ENCODE measurements around the gene SEC22C. TPM values are rescaled to one million over a fixed set of nuclear protein-coding genes. Genes with fewer than 3 reads are reported as not detected.

SEC22C gene
- total and polyA plus RNA-seq, 2 of the 13 experiments (the other 11 are each of a cell fraction or from before 2014, with no cell fraction given): 20.0 to 40.0 TPM

DNA sequence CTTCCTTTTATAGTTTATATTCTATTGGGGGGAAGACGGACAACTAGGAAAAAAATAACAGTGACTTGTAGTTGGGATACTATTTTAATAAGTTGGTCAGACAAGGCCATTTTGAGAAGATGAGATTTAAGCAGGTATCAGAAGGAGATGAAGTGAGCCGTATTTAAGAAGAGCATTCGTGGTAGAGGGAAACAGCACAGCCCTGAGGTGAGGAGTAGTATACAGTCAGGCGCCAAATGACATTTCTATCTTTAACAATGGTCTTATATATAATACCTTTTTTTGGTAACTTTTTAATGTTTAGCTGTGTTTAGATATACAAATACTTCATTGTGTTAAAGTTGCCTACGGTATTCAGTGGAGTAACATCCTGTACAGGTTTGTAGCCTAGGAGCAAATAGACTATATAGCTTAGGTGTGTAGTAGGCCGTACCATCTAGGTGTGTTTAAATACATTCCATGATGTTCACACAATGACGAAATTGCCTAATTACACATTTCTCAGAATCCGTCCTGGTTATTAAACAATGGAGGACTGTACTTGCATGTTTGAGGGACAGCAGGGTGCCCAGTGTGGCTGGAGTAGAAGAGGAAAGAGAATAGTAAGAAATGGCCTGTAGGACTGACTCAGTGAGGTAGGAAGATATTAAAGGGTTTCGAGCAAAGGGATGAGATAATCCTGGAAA is 20.3 kb upstream of the SEC22C start:
- no TSS peak for BruUV-seq (replicated peaks)
- Histone ChIP-seq H3K9me3 (ENCODE audit: low read length) (no peaks in the 10 kb centered on the region), H3K27me3 (ENCODE audit: control insufficient read depth in 1 of 2, insufficient read depth in 2 of 2, low read length in 2 of 2) (no peaks in the 10 kb centered on the region; a peak in 1 of 5 replicates), H2AFZ (ENCODE audit: low read length) (no peak overlapping the region), H3K4me2 (ENCODE audit: low read depth, low read length) (peak overlapping the region; percentile 81), H4K20me1 (ENCODE audit: insufficient read depth, low read length) (peaks cover 40% of the 10 kb centered on the region), H3K9ac (ENCODE audit: insufficient read depth, low read depth, low read length) (peak overlapping the region; percentile 92), H3K4me3 (replicated peaks in 1 of 3; ENCODE audit: insufficient read depth in 1 of 3, low read depth in 2 of 3, low read length in 3 of 3) (peak overlapping the region; percentile 74 to 85 (median 79)), H3K79me2 (ENCODE audit: insufficient read depth, low read length) (peaks cover 61% of the 10 kb centered on the region), H3K27ac (ENCODE audit: extremely low read length, insufficient read depth, low read length) (peak overlapping the region; percentile 98), H3K4me1 (ENCODE audit: insufficient read depth, low read length) (peaks cover 43% of the 10 kb centered on the region), H3K36me3 (replicated peaks in 1 of 2; ENCODE audit: control insufficient read depth in 1 of 2, insufficient read depth in 2 of 2, low read length in 2 of 2) (peaks cover 0 to 3% of the 10 kb centered on the region in 2 experiments; a peak in 2 of 5 replicates)
- ChIA-PET POLR2A (interaction anchor here (2.0 to 3.6 kb wide), 3 partner anchors 11 to 154 kb away, joined by 8 to 76 read pairs (median 24); partner anchors contain the start of gene SS18L2), CTCF (ENCODE audit: low intra/inter-chr PET ratio, low total read pairs) (no interaction called here)
- in situ Hi-C loops (cut with HindIII; ENCODE audit: extremely low pct_ligation_motif_present, low pct_unique_long_range_greater_than_20kb): no loop called here
- intact Hi-C loops (cut with micrococcal nuclease; ENCODE audit: unreplicated experiment): loop anchor here (2.0 to 5.0 kb wide), 2 partner anchors 29 to 130 kb away; no protein-coding TSS in a partner anchor
- FAIRE-seq (no peak), ATAC-seq (no peak), DNase-seq (ENCODE audit: low spot score) (peak; percentile 39)
- WGBS (ENCODE audit: low lambda C conversion rate): 28% methylated on average over 9 of the region's 9 CpGs
- TF ChIP-seq SMYD3 (CRISPR knock-in tag; IDR thresholded peaks at IDR 0.05) (no peak), ZNF75D (CRISPR knock-in tag; IDR thresholded peaks at IDR 0.05; ENCODE audit: borderline replicate concordance) (no peak), ZNF7 (CRISPR knock-in tag; IDR thresholded peaks at IDR 0.05) (no peak), RBM39 (IDR thresholded peaks at IDR 0.05; ENCODE audit: low read depth, low read length, poor library complexity, severe bottlenecking) (no peak), RBFOX2 (IDR thresholded peaks at IDR 0.05; ENCODE audit: low read depth, low read length) (peak; percentile 13; the same call in 1 of the 2 replicates), ZNF260 (CRISPR knock-in tag; IDR thresholded peaks at IDR 0.05; ENCODE audit: borderline replicate concordance, low read depth) (peak; percentile 97), ZNF451 (CRISPR knock-in tag; IDR thresholded peaks at IDR 0.05) (no peak), KMT2B (CRISPR knock-in tag; IDR thresholded peaks at IDR 0.05) (0 out of 2 replicates have a peak, but pooled peaks have one; percentile 10), ZBTB3 (CRISPR knock-in tag; IDR thresholded peaks at IDR 0.05; ENCODE audit: borderline replicate concordance, low read depth) (no peak)
- TF ChIP-seq, protein P1, sequence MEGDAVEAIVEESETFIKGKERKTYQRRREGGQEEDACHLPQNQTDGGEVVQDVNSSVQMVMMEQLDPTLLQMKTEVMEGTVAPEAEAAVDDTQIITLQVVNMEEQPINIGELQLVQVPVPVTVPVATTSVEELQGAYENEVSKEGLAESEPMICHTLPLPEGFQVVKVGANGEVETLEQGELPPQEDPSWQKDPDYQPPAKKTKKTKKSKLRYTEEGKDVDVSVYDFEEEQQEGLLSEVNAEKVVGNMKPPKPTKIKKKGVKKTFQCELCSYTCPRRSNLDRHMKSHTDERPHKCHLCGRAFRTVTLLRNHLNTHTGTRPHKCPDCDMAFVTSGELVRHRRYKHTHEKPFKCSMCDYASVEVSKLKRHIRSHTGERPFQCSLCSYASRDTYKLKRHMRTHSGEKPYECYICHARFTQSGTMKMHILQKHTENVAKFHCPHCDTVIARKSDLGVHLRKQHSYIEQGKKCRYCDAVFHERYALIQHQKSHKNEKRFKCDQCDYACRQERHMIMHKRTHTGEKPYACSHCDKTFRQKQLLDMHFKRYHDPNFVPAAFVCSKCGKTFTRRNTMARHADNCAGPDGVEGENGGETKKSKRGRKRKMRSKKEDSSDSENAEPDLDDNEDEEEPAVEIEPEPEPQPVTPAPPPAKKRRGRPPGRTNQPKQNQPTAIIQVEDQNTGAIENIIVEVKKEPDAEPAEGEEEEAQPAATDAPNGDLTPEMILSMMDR (CRISPR knock-in tag; IDR thresholded peaks at IDR 0.05): 0 out of 2 replicates have a peak, but pooled peaks have one; percentile 21
- TF ChIP-seq, protein P2, sequence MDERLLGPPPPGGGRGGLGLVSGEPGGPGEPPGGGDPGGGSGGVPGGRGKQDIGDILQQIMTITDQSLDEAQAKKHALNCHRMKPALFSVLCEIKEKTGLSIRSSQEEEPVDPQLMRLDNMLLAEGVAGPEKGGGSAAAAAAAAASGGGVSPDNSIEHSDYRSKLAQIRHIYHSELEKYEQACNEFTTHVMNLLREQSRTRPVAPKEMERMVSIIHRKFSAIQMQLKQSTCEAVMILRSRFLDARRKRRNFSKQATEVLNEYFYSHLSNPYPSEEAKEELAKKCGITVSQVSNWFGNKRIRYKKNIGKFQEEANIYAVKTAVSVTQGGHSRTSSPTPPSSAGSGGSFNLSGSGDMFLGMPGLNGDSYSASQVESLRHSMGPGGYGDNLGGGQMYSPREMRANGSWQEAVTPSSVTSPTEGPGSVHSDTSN (CRISPR knock-in tag; IDR thresholded peaks at IDR 0.05): no peak

Data from HepG2 (cell line).